Fibroblast of lung (primary cell): ENCODE data around the gene OAT. TPM values are rescaled to one million over a fixed set of nuclear protein-coding genes. Genes with fewer than 3 reads are reported as not detected.

Experiments
- DNase-seq, 2 donors: peaks; one replicate each; pipeline versions ENCODE4 v3.0.0 to v3.0.0-alpha.2; 2010; ENCODE audit warnings: low read depth in 2 of 2
- H2AFZ ChIP-seq: 2 replicates; pipeline ENCODE4 v1.5.1; 2012; ENCODE audit warnings: low read length, control low read depth, inconsistent platforms
- H3K27ac ChIP-seq: 2 replicates; pipeline ENCODE4 v1.5.1; 2011; ENCODE audit warnings: low read length, control low read depth; ENCODE audit not compliant: insufficient read depth
- H3K27me3 ChIP-seq: 2 replicates; pipeline ENCODE4 v1.5.1; 2011; ENCODE audit warnings: mild to moderate bottlenecking, low read length; ENCODE audit not compliant: control insufficient read depth, insufficient read depth
- H3K36me3 ChIP-seq: 2 replicates; pipeline ENCODE4 v1.5.1; 2011; ENCODE audit warnings: low read length; ENCODE audit not compliant: control insufficient read depth, insufficient read depth
- H3K4me1 ChIP-seq: 2 replicates; pipeline ENCODE4 v1.5.1; 2011; ENCODE audit warnings: low read length; ENCODE audit not compliant: control insufficient read depth, insufficient read depth; ENCODE audit errors: extremely low read depth
- H3K4me2 ChIP-seq: 2 replicates; pipeline ENCODE4 v1.5.1; 2011; ENCODE audit warnings: low read length, control low read depth; ENCODE audit not compliant: insufficient read depth; ENCODE audit errors: extremely low read depth
- H3K4me3 ChIP-seq, 4 experiments: fragments of 200-600 bp in 1 of 4; sonication (generic) in 1 of 4; replicated peaks in 1 of 4; 2 replicates each; pipeline ENCODE4 v1.5.1; 2011 to 2016; ENCODE audit warnings: low read length in 4 of 4, low read depth in 3 of 4, mild to moderate bottlenecking in 3 of 4, control low read depth in 2 of 4, inconsistent platforms in 1 of 4, mixed read lengths in 1 of 4; ENCODE audit not compliant: insufficient read depth in 1 of 4; ENCODE audit errors: control extremely low read depth in 1 of 4
- H3K79me2 ChIP-seq: 2 replicates; pipeline ENCODE4 v1.5.1; 2012; ENCODE audit warnings: mild to moderate bottlenecking, low read length, inconsistent platforms; ENCODE audit not compliant: control insufficient read depth, insufficient read depth
- H3K9ac ChIP-seq: 2 replicates; pipeline ENCODE4 v1.5.1; 2011; ENCODE audit warnings: mild to moderate bottlenecking, low read length, control low read depth; ENCODE audit not compliant: insufficient read depth
- H3K9me3 ChIP-seq: 2 replicates; pipeline ENCODE4 v1.5.1; 2012; ENCODE audit warnings: low read depth, low read length; ENCODE audit not compliant: control insufficient read depth, insufficient read depth
- H4K20me1 ChIP-seq: 2 replicates; pipeline ENCODE4 v1.5.1; 2011; ENCODE audit warnings: low read length; ENCODE audit not compliant: control insufficient read depth, insufficient read depth; ENCODE audit errors: extremely low read depth
- EZH2 ChIP-seq: IDR thresholded peaks from 2 replicates; pipeline ENCODE4 v1.5.1; 2012; ENCODE audit warnings: low read length, control low read depth, mild to moderate bottlenecking; ENCODE audit errors: missing control alignments
- polyA plus RNA-seq, 2 donors: library from polyadenylated mRNA; depleted of rRNA in 1 of 2; stranded (reverse) in 1 of 2; unstranded in 1 of 2; fragments of >200 nt; gene quantifications; 2 replicates each; pipeline ENCODE4 v1.2.1, GENCODE V29; 2011 to 2012; ENCODE audit warnings: missing spikeins in 1 of 2
- total RNA-seq: library from RNA; depleted of rRNA; stranded (reverse); fragments of >200 nt; gene quantifications from 2 replicates; pipeline ENCODE4 v1.2.1, GENCODE V29; 2014
- TF ChIP-seq, protein P1 (sequence below), 2 donors: IDR thresholded peaks in 1 of 2; conservative IDR thresholded peaks in 1 of 2; 1 replicate in 1 of 2; 2 replicates in 1 of 2; pipeline ENCODE4 v1.5.1; 2011 to 2012; ENCODE audit warnings: low read length in 2 of 2, control low read depth in 1 of 2, inconsistent platforms in 1 of 2, low read depth in 1 of 2, mild to moderate bottlenecking in 1 of 2

OAT gene
- total and polyA plus RNA-seq, 2 donors (not counting 1 experiment from before 2014, with no cell fraction given): 147 to 227 TPM

- no peaks in the 10 kb centered on the region for H4K20me1 ChIP-seq
- H3K4me2 ChIP-seq: no peak overlapping the region
- no peak overlapping the region for H3K27ac ChIP-seq
- peaks cover 3% of the 10 kb centered on the region for H3K27me3 ChIP-seq
- no peaks in the 10 kb centered on the region for H3K4me1 ChIP-seq
- no peak overlapping the region for H2AFZ ChIP-seq
- H3K4me3 ChIP-seq: no peak overlapping the region
- H3K79me2 ChIP-seq: no peaks in the 10 kb centered on the region
- H3K9me3 ChIP-seq: no peaks in the 10 kb centered on the region
- no peak overlapping the region for H3K9ac ChIP-seq
- no peak for TF ChIP-seq EZH2
- TF ChIP-seq, protein P1, sequence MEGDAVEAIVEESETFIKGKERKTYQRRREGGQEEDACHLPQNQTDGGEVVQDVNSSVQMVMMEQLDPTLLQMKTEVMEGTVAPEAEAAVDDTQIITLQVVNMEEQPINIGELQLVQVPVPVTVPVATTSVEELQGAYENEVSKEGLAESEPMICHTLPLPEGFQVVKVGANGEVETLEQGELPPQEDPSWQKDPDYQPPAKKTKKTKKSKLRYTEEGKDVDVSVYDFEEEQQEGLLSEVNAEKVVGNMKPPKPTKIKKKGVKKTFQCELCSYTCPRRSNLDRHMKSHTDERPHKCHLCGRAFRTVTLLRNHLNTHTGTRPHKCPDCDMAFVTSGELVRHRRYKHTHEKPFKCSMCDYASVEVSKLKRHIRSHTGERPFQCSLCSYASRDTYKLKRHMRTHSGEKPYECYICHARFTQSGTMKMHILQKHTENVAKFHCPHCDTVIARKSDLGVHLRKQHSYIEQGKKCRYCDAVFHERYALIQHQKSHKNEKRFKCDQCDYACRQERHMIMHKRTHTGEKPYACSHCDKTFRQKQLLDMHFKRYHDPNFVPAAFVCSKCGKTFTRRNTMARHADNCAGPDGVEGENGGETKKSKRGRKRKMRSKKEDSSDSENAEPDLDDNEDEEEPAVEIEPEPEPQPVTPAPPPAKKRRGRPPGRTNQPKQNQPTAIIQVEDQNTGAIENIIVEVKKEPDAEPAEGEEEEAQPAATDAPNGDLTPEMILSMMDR (conservative IDR thresholded peaks at IDR 0.05 in 1 of 2, IDR thresholded peaks at IDR 0.05 in 1 of 2; ENCODE audit: low read depth in 1 of 2, low read length in 2 of 2): no peak
- DNase-seq: no peak
- no peaks in the 10 kb centered on the region for H3K36me3 ChIP-seq
Observed at GRCh38 chr10:124430077-124430476, 11.4 kb upstream of the OAT start.

- Histone ChIP-seq H3K4me3 (no peak overlapping the region), H4K20me1 (no peaks in the 10 kb centered on the region), H3K4me1 (no peaks in the 10 kb centered on the region), H3K79me2 (no peaks in the 10 kb centered on the region), H3K9me3 (no peaks in the 10 kb centered on the region), H3K27me3 (peaks cover 3% of the 10 kb centered on the region), H3K4me2 (no peak overlapping the region), H3K27ac (no peak overlapping the region), H3K36me3 (no peaks in the 10 kb centered on the region), H3K9ac (no peak overlapping the region), H2AFZ (no peak overlapping the region)
- no peak for TF ChIP-seq EZH2
- TF ChIP-seq, protein P1 (conservative IDR thresholded peaks at IDR 0.05 in 1 of 2, IDR thresholded peaks at IDR 0.05 in 1 of 2; ENCODE audit: low read depth in 1 of 2, low read length in 2 of 2): no peak
- DNase-seq: no peak
Observed at GRCh38 chr10:124429576-124429975, 10.9 kb upstream of the OAT start.

- H3K4me2 ChIP-seq: no peak overlapping the region
- peaks cover 3% of the 10 kb centered on the region for H3K27me3 ChIP-seq
- TF ChIP-seq, protein P1 (conservative IDR thresholded peaks at IDR 0.05 in 1 of 2, IDR thresholded peaks at IDR 0.05 in 1 of 2; ENCODE audit: low read depth in 1 of 2, low read length in 2 of 2): no peak
- TF ChIP-seq EZH2: no peak
- H3K9ac ChIP-seq: no peak overlapping the region
- H3K9me3 ChIP-seq: no peaks in the 10 kb centered on the region
- no peaks in the 10 kb centered on the region for H3K4me1 ChIP-seq
- H3K27ac ChIP-seq: no peak overlapping the region
- H4K20me1 ChIP-seq: no peaks in the 10 kb centered on the region
- H3K36me3 ChIP-seq: no peaks in the 10 kb centered on the region
- H2AFZ ChIP-seq: no peak overlapping the region
- no peaks in the 10 kb centered on the region for H3K79me2 ChIP-seq
- no peak for DNase-seq
- no peak overlapping the region for H3K4me3 ChIP-seq
Observed at GRCh38 chr10:124428207-124428777, 9.6 kb upstream of the OAT start.
